Activated T-cell treated with anti-CD3 and anti-CD28 coated beads for 1 hour (primary cell): Measurements from ENCODE around the gene ZDHHC19.
"Not testable (repeated sequence)": the region's sequence is repeated elsewhere in the genome, so short reads cannot be mapped to it uniquely, and the experiment has no call there.

Experiments
- DNase-seq: peaks from one replicate; pipeline ENCODE4 v3.0.0-alpha.2; 2020; ENCODE audit warnings: low read depth

The ZDHHC19 gene, protein sequence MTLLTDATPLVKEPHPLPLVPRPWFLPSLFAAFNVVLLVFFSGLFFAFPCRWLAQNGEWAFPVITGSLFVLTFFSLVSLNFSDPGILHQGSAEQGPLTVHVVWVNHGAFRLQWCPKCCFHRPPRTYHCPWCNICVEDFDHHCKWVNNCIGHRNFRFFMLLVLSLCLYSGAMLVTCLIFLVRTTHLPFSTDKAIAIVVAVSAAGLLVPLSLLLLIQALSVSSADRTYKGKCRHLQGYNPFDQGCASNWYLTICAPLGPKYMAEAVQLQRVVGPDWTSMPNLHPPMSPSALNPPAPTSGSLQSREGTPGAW

DNA sequence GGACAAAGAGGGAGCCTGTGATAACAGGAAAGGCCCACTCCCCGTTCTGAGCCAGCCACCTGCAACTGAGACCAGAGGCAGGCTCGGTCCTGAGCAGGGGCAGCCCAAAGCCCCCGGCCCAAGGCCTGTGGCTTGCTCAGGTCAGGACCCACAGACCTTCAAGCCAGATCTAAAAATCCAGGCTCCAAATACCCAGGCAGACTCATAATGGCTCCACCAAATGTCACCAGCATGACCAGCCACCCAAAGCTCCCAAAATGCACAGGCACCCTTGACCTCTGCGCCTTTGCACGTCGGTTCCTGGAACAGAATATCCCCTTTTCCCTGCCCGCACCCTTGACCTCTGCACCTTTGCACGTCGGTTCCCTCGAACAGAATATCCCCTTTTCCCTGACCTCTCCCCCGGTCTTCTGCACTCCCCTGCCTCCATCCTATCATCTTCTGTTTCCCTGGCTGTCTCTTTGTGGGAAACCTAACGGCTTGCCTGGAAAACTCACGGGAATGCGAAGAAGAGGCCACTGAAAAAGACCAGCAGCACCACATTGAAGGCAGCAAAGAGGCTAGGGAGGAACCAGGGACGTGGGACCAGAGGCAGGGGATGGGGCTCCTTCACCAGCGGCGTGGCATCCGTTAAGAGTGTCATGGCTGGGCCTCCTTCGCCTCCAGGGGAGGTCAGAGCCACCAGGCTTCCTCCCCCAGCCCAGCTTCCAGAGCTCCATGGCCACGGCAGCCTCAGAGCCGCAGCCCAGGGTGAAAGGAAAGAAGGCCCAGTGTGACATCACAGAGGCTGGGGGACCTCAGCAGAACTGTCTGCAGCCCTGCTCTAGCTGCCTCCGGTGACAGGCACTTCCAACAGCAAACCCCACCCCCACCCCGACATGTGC, at the start of gene ZDHHC19:
Gene ZDHHC19, minus strand, starts transcription at position 728 of the 884 bp plus-strand sequence. Its CDS starts 85 bp downstream, at position 643.
- no peak for DNase-seq

DNA sequence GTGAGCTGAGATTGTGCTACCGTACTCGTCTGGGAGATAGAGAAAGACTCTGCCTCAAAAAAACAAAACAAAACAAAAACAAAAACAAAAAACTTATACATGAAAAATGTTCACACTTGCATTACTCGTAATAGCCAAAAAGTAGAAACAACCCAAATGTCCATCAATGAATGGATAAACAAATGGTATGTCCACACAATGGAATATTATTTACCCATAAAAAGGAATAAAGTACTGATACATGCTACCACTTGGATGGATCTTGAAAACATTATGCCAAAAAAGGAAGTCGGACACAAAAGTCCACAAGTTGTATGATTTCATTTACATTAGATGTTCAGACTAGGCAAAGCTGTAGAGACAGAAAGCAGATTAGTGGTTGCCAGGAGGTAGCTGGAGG, 49.6 kb upstream of the ZDHHC19 start:
- DNase-seq, result no peak

GRCh38 chr3:196255776-196256175, 44.6 kb upstream of the ZDHHC19 start:
- no peak for DNase-seq

- DNase-seq, result no peak
These were observed 43.4 kb upstream of the ZDHHC19 start for GRCh38 chr3:196254376-196255283.

GRCh38 chr3:196251918-196252317, 40.7 kb upstream of the ZDHHC19 start:
- no peak for DNase-seq

- DNase-seq, result no peak
These were observed 35.6 kb upstream of the ZDHHC19 start for GRCh38 chr3:196246612-196247308.

DNA sequence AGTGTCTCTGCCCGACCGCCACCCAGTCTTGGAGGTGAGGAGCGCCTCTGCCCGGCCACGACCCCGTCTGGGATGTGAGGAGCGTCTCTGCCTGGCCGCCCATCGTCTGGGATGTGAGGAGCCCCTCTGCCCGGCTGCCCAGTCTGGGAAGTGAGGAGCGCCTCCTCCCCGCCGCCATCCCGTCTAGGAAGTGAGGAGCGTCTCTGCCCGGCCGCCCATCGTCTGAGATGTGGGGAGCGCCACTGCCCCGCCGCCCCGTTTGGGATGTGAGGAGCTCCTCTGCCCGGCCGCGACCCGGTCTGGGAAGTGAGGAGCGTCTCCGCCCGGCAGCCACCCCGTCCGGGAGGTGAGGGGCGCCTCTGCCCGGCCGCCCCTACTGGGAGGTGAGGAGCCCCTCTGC, 33.0 kb upstream of the ZDHHC19 start:
- DNase-seq, result not testable (repeated sequence)

GRCh38 chr3:196241704-196242103, 30.5 kb upstream of the ZDHHC19 start:
- no peak for DNase-seq

DNA sequence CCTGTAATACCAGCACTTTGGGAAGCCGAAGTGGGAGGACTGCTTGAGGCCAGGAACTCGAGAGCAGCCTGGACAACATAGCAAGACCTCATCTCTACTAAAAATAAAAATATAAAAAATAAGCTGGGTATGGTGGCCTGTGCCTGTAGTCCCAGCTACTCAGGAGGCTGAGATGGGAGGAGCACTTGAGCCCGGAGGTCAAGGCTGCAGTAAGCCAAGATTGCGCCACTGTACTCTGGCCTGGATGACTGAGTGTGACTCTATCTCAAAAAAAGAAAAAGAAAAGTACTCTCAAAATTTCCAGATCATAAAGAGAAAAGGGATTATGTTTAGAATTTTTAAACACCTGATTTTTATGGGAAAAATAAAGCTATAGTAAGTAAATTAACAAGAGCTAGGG, 29.2 kb upstream of the ZDHHC19 start:
- no peak for DNase-seq

DNA sequence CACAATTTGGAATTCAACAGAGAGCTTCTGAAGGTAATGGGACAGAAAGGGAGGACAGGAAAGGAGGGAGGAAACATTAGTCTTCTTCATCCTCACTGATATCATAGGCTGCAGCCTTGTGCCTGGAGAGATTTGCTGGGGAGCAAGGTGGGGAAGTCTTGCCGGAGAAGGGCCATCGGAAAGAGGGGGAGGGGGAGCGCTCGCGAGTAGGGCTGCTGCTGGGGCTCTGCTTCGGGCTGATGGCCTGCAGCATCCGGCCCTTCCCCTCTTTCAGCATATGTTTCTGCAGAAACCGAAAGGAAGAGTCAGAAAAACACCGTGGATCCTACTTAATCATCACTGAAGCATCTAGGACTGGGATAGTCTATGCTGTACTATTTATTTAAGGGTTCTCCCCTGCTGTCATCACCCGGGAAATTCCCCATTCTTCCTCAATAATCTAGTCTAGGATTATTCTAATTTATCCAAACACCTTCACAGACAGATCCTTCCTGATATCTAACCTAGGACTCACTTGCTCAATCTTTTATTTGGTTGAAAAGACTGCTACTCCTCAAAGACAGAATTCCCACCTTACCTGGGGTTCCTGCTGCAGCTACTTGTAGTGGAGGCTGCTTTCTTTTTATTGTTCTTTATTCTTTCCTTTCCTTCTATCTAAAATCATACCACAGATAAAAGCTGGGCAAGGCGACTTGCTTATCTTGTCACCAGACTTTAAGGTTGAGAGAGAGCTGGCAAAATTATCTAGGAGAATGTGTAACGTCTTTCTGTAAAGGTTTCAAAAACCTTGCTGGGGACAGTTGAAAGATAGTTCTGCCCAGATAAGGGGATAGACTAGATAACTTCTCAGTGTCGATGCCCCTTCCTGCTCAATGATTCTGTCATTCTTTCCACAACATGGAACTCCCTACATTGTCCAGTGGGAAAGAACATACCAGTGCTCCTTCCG, 27.7 kb upstream of the ZDHHC19 start:
- no peak for DNase-seq

DNA sequence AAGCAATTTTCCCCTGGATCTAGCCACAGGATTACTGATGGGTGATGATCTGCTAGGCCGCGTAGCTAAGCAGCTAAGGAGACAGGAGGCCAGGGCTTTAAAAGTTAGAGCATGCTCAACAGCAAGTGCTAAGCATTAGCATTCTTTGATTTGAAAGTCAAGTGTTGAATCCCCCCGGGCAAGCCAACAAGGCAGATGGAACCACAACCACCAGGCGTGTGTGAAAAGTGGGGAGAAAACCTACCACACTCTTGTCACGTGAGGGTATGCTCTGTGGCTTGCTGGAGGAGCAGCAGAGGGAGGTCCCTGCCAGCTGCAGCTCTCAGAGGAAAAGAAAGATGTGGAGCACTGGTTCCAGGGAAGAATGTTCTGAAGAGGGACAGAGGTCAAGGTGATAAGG, 26.0 kb upstream of the ZDHHC19 start:
- DNase-seq, result no peak

- no peak for DNase-seq
These were observed 25.0 kb upstream of the ZDHHC19 start for GRCh38 chr3:196236223-196236622.

DNA sequence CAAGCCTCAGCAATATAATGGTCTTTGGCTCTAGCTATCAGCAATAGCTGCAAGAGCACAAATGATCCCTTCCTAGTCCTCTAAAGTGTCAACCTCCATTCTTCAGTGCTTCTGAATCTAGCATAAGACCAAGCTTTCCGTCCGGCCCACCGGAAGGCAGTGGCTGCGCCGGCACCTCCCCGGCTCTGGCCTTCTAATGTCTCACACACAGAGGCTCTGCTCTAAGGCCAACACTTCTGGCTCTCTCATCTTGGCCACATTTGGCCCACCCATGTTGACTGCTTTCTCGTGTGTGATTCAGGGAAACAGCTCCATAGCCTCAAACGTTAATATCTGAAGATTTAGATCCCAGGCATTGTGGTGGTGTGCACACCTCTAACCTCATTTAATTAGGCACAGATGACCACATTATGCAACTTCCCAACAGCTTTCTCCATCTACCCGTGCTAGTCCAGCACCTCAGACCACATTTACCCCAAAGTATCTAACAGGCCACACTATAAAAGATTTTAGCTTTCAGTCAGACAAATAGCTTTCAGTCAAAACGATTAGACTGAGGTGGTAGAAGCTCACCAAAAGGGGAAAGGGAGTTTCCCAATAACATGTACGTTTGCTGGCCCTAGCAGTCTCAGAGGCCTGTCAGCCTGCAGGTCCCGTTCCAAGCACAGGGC, 24.4 kb upstream of the ZDHHC19 start:
- no peak for DNase-seq

GRCh38 chr3:196232882-196233251, 21.7 kb upstream of the ZDHHC19 start:
- no peak for DNase-seq

- DNase-seq, result no peak
These were observed 21.1 kb upstream of the ZDHHC19 start for GRCh38 chr3:196232154-196232881.

DNA sequence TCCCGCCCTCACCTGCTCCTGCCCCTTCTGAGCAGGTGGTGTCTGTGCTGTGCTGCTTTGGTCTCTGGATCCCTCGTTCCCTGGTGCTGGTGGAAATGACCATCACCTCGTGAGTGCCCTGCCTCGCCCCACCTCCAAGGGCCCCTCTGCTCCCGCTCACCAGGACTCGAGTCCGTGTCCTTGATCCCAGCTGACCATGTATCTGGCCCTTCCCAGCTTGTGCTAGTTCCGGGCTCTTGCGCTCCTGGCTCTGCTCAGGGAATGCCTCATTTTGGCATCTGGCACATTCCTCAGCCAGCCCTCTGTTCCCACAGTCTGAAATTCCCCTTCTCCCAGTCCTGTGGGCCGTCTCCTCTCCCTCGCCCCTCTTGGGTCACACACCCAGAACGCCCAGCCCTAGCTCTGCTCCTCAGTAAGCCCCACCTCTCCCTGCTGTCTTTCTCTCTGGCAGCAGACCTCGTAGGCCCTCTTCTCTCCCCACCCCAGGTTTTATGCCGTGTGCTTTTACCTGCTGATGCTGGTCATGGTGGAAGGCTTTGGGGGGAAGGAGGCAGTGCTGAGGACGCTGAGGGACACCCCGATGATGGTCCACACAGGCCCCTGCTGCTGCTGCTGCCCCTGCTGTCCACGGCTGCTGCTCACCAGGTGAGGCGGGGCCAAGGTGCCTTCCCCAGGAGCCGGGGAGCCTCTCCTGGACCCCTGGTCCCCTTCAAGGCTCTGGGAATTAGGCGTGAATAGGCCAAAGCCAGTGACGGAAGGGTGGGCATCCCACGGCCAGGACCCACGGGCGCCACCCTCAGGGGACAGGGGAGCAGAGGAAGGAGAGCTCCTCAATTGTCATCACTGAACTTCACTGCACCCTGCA, 16.7 kb upstream of the ZDHHC19 start:
- DNase-seq, result no peak

GRCh38 chr3:196227121-196227561, 15.9 kb upstream of the ZDHHC19 start:
- no peak for DNase-seq

GRCh38 chr3:196225763-196226364, 14.7 kb upstream of the ZDHHC19 start:
- no peak for DNase-seq
